Measurements from ENCODE around the gene PIEZO2. TPM values are rescaled to one million over a fixed set of nuclear protein-coding genes. Genes with fewer than 3 reads are reported as not detected.

Gene PIEZO2
- total RNA-seq, 4 donors from 2014 or later = 0.64 to 1.8 (median 1.6) TPM

DNA sequence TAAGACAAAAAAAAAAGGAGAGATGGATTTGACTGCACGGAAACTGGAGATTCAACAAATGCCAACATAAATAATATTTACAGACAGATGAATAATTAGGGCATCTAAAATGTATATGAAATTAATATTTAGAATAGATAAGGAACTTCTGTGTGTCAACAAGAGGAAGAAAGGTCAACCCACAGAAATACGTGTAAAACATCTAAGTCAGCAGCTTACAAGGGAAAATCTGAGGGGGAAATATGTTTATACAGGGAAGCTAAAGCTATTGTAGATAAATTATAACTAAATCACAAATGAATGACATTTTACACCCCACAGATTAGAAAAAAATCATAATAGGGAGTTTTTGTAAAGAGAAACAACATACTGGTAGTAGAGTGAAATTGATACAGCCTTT is 159.9 kb downstream of the PIEZO2 start:
- WGBS, 2 donors (ENCODE audit: low coverage in 1 of 2) = 57 to 65% methylated on average over 1 to 2 of the region's 2 CpGs
- Histone ChIP-seq H3K4me3 (no peak overlapping the region), H3K27ac (no peak overlapping the region), H3K4me1 (no peaks in the 10 kb centered on the region), H3K9me3 (peaks cover 0 to 41% (median 0%) of the 10 kb centered on the region in 3 donors), H3K27me3 (no peaks in the 10 kb centered on the region), H3K36me3 (no peaks in the 10 kb centered on the region)
- no peak for TF ChIP-seq POLR2AphosphoS5 (IDR thresholded peaks at IDR 0.05)
- no peak for TF ChIP-seq EP300 (IDR thresholded peaks at IDR 0.05)
- ATAC-seq = no peak

DNA sequence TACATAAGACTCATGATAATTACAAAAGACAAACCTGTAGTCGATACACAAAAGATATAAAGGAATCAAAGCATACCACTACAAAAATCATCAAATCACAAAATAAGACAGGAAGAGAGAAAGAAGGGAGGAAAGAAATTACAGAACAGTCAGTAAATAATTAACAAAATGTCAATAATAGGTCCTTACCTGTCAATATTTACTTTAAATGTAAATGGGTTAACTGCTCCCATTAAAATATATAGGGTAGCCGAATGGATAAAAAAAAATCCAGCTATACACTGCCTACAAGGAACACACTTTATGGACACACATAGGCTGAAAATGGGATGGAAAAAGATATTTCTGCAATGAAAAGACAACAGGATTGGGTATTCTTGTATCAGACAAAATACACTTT is 163.7 kb downstream of the PIEZO2 start:
- H3K4me1 ChIP-seq = no peaks in the 10 kb centered on the region
- WGBS, 2 donors (ENCODE audit: low coverage in 1 of 2) = 92 to 100% methylated on average over 2 of the region's 2 CpGs
- no peaks in the 10 kb centered on the region for H3K36me3 ChIP-seq
- no peaks in the 10 kb centered on the region for H3K27me3 ChIP-seq
- peaks cover 0 to 55% (median 0%) of the 10 kb centered on the region in 3 donors for H3K9me3 ChIP-seq
- ATAC-seq = no peak
- TF ChIP-seq POLR2AphosphoS5 (IDR thresholded peaks at IDR 0.05) (no peak), EP300 (IDR thresholded peaks at IDR 0.05) (no peak), POLR2A (IDR thresholded peaks at IDR 0.05) (no peak)
- TF ChIP-seq, protein P1, sequence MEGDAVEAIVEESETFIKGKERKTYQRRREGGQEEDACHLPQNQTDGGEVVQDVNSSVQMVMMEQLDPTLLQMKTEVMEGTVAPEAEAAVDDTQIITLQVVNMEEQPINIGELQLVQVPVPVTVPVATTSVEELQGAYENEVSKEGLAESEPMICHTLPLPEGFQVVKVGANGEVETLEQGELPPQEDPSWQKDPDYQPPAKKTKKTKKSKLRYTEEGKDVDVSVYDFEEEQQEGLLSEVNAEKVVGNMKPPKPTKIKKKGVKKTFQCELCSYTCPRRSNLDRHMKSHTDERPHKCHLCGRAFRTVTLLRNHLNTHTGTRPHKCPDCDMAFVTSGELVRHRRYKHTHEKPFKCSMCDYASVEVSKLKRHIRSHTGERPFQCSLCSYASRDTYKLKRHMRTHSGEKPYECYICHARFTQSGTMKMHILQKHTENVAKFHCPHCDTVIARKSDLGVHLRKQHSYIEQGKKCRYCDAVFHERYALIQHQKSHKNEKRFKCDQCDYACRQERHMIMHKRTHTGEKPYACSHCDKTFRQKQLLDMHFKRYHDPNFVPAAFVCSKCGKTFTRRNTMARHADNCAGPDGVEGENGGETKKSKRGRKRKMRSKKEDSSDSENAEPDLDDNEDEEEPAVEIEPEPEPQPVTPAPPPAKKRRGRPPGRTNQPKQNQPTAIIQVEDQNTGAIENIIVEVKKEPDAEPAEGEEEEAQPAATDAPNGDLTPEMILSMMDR (IDR thresholded peaks at IDR 0.05) = no peak
- H3K4me3 ChIP-seq = no peak overlapping the region
- H3K27ac ChIP-seq = no peak overlapping the region

DNA sequence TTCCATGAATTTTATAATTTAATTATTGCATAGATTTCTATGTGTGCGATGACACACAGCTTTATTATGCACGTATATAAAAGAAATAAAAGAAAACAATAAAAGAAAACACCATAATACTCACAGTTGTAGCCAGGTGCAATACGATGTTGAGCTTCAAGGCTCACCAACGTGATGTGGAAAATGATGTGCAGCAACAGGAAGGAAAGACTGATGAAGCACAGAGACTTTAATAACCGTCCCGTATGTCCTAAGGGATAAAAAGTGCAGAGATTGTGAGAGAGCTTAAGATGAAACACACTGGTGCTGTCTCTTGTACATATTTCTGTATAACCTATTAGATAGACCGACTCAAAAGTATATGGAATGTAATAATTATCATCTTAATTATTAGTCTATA is 170.0 kb downstream of the PIEZO2 start:
- TF ChIP-seq POLR2A (IDR thresholded peaks at IDR 0.05) (no peak), POLR2AphosphoS5 (IDR thresholded peaks at IDR 0.05) (no peak), EP300 (IDR thresholded peaks at IDR 0.05) (no peak)
- TF ChIP-seq, protein P1 (IDR thresholded peaks at IDR 0.05) = no peak
- ATAC-seq = no peak
- H3K9me3 ChIP-seq = peaks cover 0 to 20% (median 0%) of the 10 kb centered on the region in 3 donors
- no peaks in the 10 kb centered on the region for H3K36me3 ChIP-seq
- H3K27me3 ChIP-seq = no peaks in the 10 kb centered on the region
- H3K4me1 ChIP-seq = no peaks in the 10 kb centered on the region
- H3K4me3 ChIP-seq = no peak overlapping the region
- H3K27ac ChIP-seq = no peak overlapping the region
- WGBS, 2 donors (ENCODE audit: low coverage in 1 of 2) = 76 to 90% methylated on average over 7 of the region's 7 CpGs

DNA sequence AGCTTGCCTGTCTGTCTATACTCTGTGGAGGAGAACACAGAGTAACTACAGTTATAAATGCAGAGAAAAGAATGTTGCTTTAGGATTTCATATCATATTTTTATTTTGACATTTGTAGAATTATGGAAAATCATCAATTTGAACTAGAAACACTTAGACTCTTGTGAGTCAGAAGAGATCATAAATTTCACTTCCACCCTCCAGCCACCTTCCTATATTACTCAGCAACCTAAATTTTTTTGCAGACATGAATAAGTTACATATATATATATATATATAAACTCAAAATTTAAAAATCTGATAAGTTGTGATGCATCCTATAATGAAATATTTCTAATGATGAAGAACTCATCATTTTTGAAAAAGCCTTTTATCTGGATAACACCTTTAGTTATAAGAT is 172.3 kb downstream of the PIEZO2 start:
- Histone ChIP-seq H3K36me3 (no peaks in the 10 kb centered on the region), H3K4me3 (no peak overlapping the region), H3K9me3 (peaks cover 0 to 6% (median 0%) of the 10 kb centered on the region in 3 donors), H3K4me1 (no peaks in the 10 kb centered on the region), H3K27ac (no peak overlapping the region), H3K27me3 (no peaks in the 10 kb centered on the region)
- no peak for ATAC-seq
- no peak for TF ChIP-seq POLR2AphosphoS5 (IDR thresholded peaks at IDR 0.05)
- TF ChIP-seq POLR2A (IDR thresholded peaks at IDR 0.05) = no peak
- no peak for TF ChIP-seq EP300 (IDR thresholded peaks at IDR 0.05)
- TF ChIP-seq, protein P1 (IDR thresholded peaks at IDR 0.05) = no peak

DNA sequence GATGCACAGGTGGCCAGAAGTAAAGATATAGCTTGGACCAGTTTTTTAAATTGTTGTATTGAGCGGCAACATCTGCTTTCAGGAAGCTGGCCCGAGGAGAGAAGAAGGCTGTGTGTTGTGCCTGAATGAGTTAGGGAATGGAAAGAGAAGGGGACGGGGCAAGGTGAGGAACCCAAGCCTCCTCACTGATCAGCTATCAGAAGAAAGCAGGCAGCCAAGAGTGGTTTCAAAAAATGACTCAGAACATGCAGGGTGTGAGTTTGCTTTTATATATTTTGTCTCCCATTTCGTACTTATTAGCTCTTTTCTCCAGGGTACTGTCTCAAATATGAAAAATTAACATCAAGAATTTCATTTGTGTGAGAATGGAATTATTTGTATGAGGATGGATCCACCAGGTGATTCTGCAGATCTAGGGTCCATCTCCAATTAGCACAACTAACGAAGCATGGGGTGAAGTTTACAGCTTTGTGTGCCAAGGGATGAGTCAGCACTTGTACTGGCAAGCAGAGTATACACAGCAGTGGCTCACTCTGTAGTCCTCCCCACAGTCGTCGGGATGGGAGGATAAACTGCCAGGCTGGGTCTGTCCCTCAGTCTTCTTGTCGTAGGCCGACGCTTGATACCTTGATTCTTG is 175.7 kb downstream of the PIEZO2 start:
- Histone ChIP-seq H3K4me1 (no peaks in the 10 kb centered on the region), H3K27ac (no peak overlapping the region), H3K9me3 (no peaks in the 10 kb centered on the region), H3K4me3 (no peak overlapping the region), H3K27me3 (no peaks in the 10 kb centered on the region), H3K36me3 (no peaks in the 10 kb centered on the region)
- TF ChIP-seq EP300 (IDR thresholded peaks at IDR 0.05) (no peak), POLR2AphosphoS5 (IDR thresholded peaks at IDR 0.05) (no peak), POLR2A (IDR thresholded peaks at IDR 0.05) (no peak)
- TF ChIP-seq, protein P1 (IDR thresholded peaks at IDR 0.05) = no peak
- WGBS, 2 donors (ENCODE audit: low coverage in 1 of 2) = 39 to 65% methylated on average over 4 to 5 of the region's 10 CpGs
- no peak for ATAC-seq

Measured in gastroesophageal sphincter (tissue), 4 donors.